Cardiac fibroblast (primary cell): ENCODE data around the gene DYNC2LI1.

Experiments used
- DNase-seq, 2 donors: peaks; one replicate each; pipeline versions ENCODE4 v3.0.0 to v3.0.0-alpha.2; 2010; ENCODE audit warnings: low read depth in 2 of 2
- H3K4me3 ChIP-seq, 2 donors: replicated peaks in 1 of 2; 1 replicate in 1 of 2; 2 replicates in 1 of 2; pipeline ENCODE4 v1.5.1; 2011; ENCODE audit warnings: low read depth in 2 of 2, low read length in 2 of 2, mild to moderate bottlenecking in 2 of 2, moderate library complexity in 1 of 2
- CTCF ChIP-seq: IDR thresholded peaks from one replicate; pipeline ENCODE4 v1.5.1; 2011; ENCODE audit warnings: low read depth, mild to moderate bottlenecking, low read length, inconsistent platforms

Gene DYNC2LI1

GRCh38 chr2:43762286-43762685 is 11.6 kb upstream of the DYNC2LI1 start:
- no peak for TF ChIP-seq CTCF
- peak in 1 of 2 donors; percentile 26 for DNase-seq
- no peak overlapping the region for H3K4me3 ChIP-seq

DNA sequence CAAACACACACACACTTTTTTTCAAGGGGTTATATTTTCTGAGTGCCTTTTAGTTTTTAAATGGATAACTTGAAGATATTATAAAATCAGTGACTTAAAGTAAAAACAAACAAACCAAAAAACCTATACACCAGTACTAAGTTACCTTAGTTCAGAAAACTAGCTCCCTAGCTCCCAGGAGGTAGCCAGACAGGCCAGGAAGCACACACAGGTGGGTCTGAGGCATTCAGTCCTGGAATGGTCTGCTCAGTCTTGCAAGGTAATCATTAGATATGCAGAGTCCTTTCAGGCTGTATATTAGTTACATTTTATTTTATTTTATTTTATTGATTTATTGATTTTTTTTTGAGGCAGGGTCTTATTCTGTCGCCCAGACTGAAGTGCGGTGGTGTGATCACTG is 10.7 kb upstream of the DYNC2LI1 start:
- no peak for DNase-seq
- TF ChIP-seq CTCF = no peak
- H3K4me3 ChIP-seq = no peak overlapping the region

GRCh38 chr2:43764086-43764705 is 9.6 kb upstream of the DYNC2LI1 start:
- no peak overlapping the region for H3K4me3 ChIP-seq
- DNase-seq = no peak
- no peak for TF ChIP-seq CTCF

DNA sequence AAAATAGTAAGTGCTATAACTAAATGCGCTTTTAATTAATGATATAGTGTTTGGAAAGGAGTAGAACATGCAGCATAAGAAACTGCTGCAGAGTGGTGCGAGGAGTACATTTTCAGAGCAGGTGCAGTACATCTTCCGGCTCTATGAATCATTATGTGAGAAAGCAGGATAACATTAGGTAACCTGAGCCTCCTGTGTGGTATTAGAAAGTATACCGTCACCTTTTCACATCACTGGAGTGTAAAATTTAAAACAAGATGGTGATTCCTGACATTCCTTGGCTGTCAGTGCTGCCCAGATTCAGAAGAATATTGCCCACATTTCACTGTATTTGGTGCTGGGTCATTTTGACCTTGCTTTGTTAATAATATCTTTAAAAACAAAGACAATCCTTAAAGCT is 7.8 kb upstream of the DYNC2LI1 start:
- H3K4me3 ChIP-seq = no peak overlapping the region
- no peak for DNase-seq
- no peak for TF ChIP-seq CTCF

- TF ChIP-seq CTCF = no peak
- peak overlapping the region; percentile 70 to 76 for H3K4me3 ChIP-seq
- no peak for DNase-seq
Observed at GRCh38 chr2:43774617-43775016, 778 bp downstream of the DYNC2LI1 start.

DNA sequence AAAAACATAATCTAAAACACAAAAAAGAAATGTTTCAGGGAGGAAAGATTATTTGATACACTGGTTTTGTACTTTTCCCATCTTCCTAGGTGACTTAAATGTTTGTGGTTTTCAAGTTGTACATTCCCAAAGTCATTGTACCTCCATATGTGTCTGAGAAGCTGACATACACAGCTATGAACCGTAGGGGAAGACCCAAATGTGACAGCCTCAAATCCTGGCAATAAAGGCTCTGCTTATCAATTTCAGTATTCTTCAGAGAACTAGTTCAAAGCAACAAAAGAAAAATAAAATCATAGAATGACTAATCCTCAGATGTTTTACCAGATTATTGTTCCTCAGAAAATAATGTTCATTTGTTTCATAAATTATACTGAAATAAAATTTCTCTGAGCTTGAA is 2.5 kb downstream of the DYNC2LI1 start:
- no peak for TF ChIP-seq CTCF
- DNase-seq = no peak
- no peak overlapping the region for H3K4me3 ChIP-seq
